Measurements from ENCODE around the gene CFAP206. TPM values are rescaled to one million over a fixed set of nuclear protein-coding genes. Genes with fewer than 3 reads are reported as not detected.

The CFAP206 gene
- total and polyA plus RNA-seq, 10 of the 15 experiments (the other 5 are each of a cell fraction or from before 2014, with no cell fraction given): 0.04 to 0.24 (median 0.09) TPM; not detected in 6

GRCh38 chr6:87393026-87393622 lies 14.6 kb upstream of the CFAP206 start (continued):
- TF ChIP-seq BCLAF1 (IDR thresholded peaks at IDR 0.05): no peak
- no peak for TF ChIP-seq HSF1 (IDR thresholded peaks at IDR 0.05; ENCODE audit: low read depth, low read length)
- no peak for TF ChIP-seq NKRF (conservative IDR thresholded peaks at IDR 0.05)
- TF ChIP-seq ZBTB11 (CRISPR knock-in tag; IDR thresholded peaks at IDR 0.05): no peak
- no peak for TF ChIP-seq ZNF384 (IDR thresholded peaks at IDR 0.05; ENCODE audit: borderline replicate concordance, low read depth, low read length)
- TF ChIP-seq RAD21 (IDR thresholded peaks at IDR 0.05; ENCODE audit: insufficient read depth, low read depth, low read length): peak; percentile 78
- no peak for TF ChIP-seq USF1 (IDR thresholded peaks at IDR 0.05; ENCODE audit: borderline replicate concordance, extremely low read length, insufficient read depth, low read depth, low read length)
- peak; percentile 36; the same call in 1 of the 2 replicates for TF ChIP-seq RB1 (IDR thresholded peaks at IDR 0.05; ENCODE audit: borderline replicate concordance)
- no peak for TF ChIP-seq SMAD5 (IDR thresholded peaks at IDR 0.05; ENCODE audit: low read depth)
- TF ChIP-seq CEBPB (IDR thresholded peaks at IDR 0.05; ENCODE audit: borderline replicate concordance in 1 of 2, low read depth in 2 of 2, low read length in 2 of 2): 0 out of 4 replicates have a peak, but pooled peaks of 1 of the 2 experiments have one; percentile 32
- TF ChIP-seq IRF4 (IDR thresholded peaks at IDR 0.05; ENCODE audit: low read depth, low read length): no peak
- no peak for TF ChIP-seq ZBTB40 (IDR thresholded peaks at IDR 0.05; ENCODE audit: borderline replicate concordance)
